ENCODE data around the gene TRPM2.
A peak's percentile ranks its signal among the peaks of the same experiment; 100 is the strongest.
"Not testable (repeated sequence)": the region's sequence is repeated elsewhere in the genome, so short reads cannot be mapped to it uniquely, and the experiment has no call there.

The TRPM2 gene

GRCh38 chr21:44416193-44416592 is 62.8 kb downstream of the TRPM2 start:
- DNase-seq, result no peak

GRCh38 chr21:44417621-44418107 is 64.2 kb downstream of the TRPM2 start:
- DNase-seq, result not testable (repeated sequence)

- DNase-seq, result no peak
Observed at GRCh38 chr21:44418108-44418875, 64.9 kb downstream of the TRPM2 start.

GRCh38 chr21:44418876-44419230 is 65.4 kb downstream of the TRPM2 start:
- DNase-seq, result no peak

- DNase-seq, result no peak
Observed at GRCh38 chr21:44419679-44420078, 66.3 kb downstream of the TRPM2 start.

- no peak for DNase-seq
Observed at GRCh38 chr21:44420416-44421205, 67.2 kb downstream of the TRPM2 start.

- no peak for DNase-seq
Observed at GRCh38 chr21:44421901-44422840, 68.8 kb downstream of the TRPM2 start.

GRCh38 chr21:44423312-44423821 is 69.9 kb downstream of the TRPM2 start:
- DNase-seq, result no peak

- no peak for DNase-seq
Observed at GRCh38 chr21:44423941-44424607, 70.7 kb downstream of the TRPM2 start.

GRCh38 chr21:44424608-44425306 is 71.3 kb downstream of the TRPM2 start:
- DNase-seq, result no peak

GRCh38 chr21:44425307-44425894 is 72.0 kb downstream of the TRPM2 start:
- DNase-seq, result no peak

- no peak for DNase-seq
Observed at GRCh38 chr21:44425895-44426662, 72.7 kb downstream of the TRPM2 start.

GRCh38 chr21:44426663-44427191 is 73.3 kb downstream of the TRPM2 start:
- no peak for DNase-seq

- peak; percentile 92 for DNase-seq
Observed at GRCh38 chr21:44427241-44428120, 74.1 kb downstream of the TRPM2 start.

GRCh38 chr21:44428281-44428960 is 75.0 kb downstream of the TRPM2 start:
- DNase-seq, result peak; percentile 85

GRCh38 chr21:44429894-44430293 is 76.5 kb downstream of the TRPM2 start:
- no peak for DNase-seq

- DNase-seq, result no peak
Observed at GRCh38 chr21:44431300-44431699, 77.9 kb downstream of the TRPM2 start.
